NB4 (cell line): ENCODE data around the gene VPS13C.
A peak's percentile ranks its signal among the peaks of the same experiment; 100 is the strongest.

Experiments used
- DNase-seq: peaks from one replicate; pipeline ENCODE4 v3.0.0; 2010; ENCODE audit warnings: low read depth
- H3K4me3 ChIP-seq: one replicate; pipeline ENCODE4 v1.5.1; 2011; ENCODE audit warnings: mild to moderate bottlenecking, low read depth, low read length, moderate library complexity
- CTCF ChIP-seq: IDR thresholded peaks from one replicate; pipeline ENCODE4 v1.5.1; 2012; ENCODE audit warnings: low read depth, low read length
- MAX ChIP-seq: IDR thresholded peaks from 2 replicates; pipeline ENCODE4 v1.6.1; 2011; ENCODE audit warnings: low read depth, low read length
- MYC ChIP-seq: IDR thresholded peaks from 2 replicates; pipeline ENCODE4 v1.6.1; 2011; ENCODE audit warnings: low read depth, low read length
- POLR2A ChIP-seq: IDR thresholded peaks from 2 replicates; pipeline ENCODE4 v1.6.1; 2011; ENCODE audit warnings: mild to moderate bottlenecking; ENCODE audit not compliant: insufficient read length; ENCODE audit errors: extremely low read depth

Gene VPS13C

GRCh38 chr15:61888074-61888780, 172.0 kb downstream of the VPS13C start:
- no peak for DNase-seq
- H3K4me3 ChIP-seq: no peak overlapping the region
- TF ChIP-seq CTCF: no peak
- TF ChIP-seq MAX: no peak
- no peak for TF ChIP-seq MYC
- TF ChIP-seq POLR2A: no peak

- H3K4me3 ChIP-seq: no peak overlapping the region
- DNase-seq: no peak
- TF ChIP-seq POLR2A: no peak
- TF ChIP-seq CTCF: no peak
- TF ChIP-seq MYC: no peak
- no peak for TF ChIP-seq MAX
Observed at GRCh38 chr15:61880084-61880483, 180.2 kb downstream of the VPS13C start.

- no peak for DNase-seq
- H3K4me3 ChIP-seq: no peak overlapping the region
- TF ChIP-seq CTCF: no peak
- no peak for TF ChIP-seq MYC
- no peak for TF ChIP-seq MAX
- TF ChIP-seq POLR2A: no peak
Observed at GRCh38 chr15:61879219-61879618, 181.0 kb downstream of the VPS13C start.

- TF ChIP-seq POLR2A: no peak
- TF ChIP-seq MYC: no peak
- no peak for TF ChIP-seq MAX
- TF ChIP-seq CTCF: no peak
- peak; percentile 13 for DNase-seq
- H3K4me3 ChIP-seq: no peak overlapping the region
Observed at GRCh38 chr15:61871926-61872522, 188.2 kb downstream of the VPS13C start.

GRCh38 chr15:61869656-61870055, 190.6 kb downstream of the VPS13C start:
- DNase-seq: no peak
- TF ChIP-seq MYC (no peak), CTCF (no peak), MAX (no peak), POLR2A (no peak)
- H3K4me3 ChIP-seq: no peak overlapping the region
